Mucosa of rectum (tissue), 2 donors: ENCODE measurements around the gene IKBKE.

ENCODE experiments used
- H3K27ac ChIP-seq, 2 donors: one replicate each; pipeline ENCODE4 v1.7.0; 2013; ENCODE audit warnings: inconsistent platforms in 2 of 2, low read depth in 2 of 2, low read length in 2 of 2
- H3K27me3 ChIP-seq, 2 donors: one replicate each; pipeline ENCODE4 v1.7.0; 2013; ENCODE audit warnings: low read length in 2 of 2; ENCODE audit not compliant: control insufficient read depth in 2 of 2, insufficient read depth in 2 of 2
- H3K36me3 ChIP-seq, 2 donors: one replicate each; pipeline ENCODE4 v1.7.0; 2013; ENCODE audit warnings: low read length in 2 of 2; ENCODE audit not compliant: control insufficient read depth in 2 of 2, insufficient read depth in 2 of 2
- H3K4me1 ChIP-seq, 2 donors: one replicate each; pipeline ENCODE4 v1.7.0; 2013; ENCODE audit warnings: low read length in 2 of 2, mild to moderate bottlenecking in 1 of 2; ENCODE audit not compliant: control insufficient read depth in 2 of 2, insufficient read depth in 2 of 2
- H3K4me3 ChIP-seq, 2 donors: one replicate each; pipeline ENCODE4 v1.7.0; 2013; ENCODE audit warnings: low read length in 2 of 2
- H3K9ac ChIP-seq, 2 donors: one replicate each; pipeline ENCODE4 v1.7.0; 2013; ENCODE audit warnings: low read length in 2 of 2, low read depth in 1 of 2, mild to moderate bottlenecking in 1 of 2
- H3K9me3 ChIP-seq, 2 donors: one replicate each; pipeline ENCODE4 v1.7.0; 2013; ENCODE audit warnings: low read length in 2 of 2; ENCODE audit not compliant: control insufficient read depth in 2 of 2
- donor health status: healthy.
- donor health status: Normal muscosa, but diverticular disease.

Gene IKBKE

GRCh38 chr1:206509612-206510257 lies 39.5 kb downstream of the IKBKE start:
- H3K27ac ChIP-seq, result no peak overlapping the region
- peaks cover 4 to 13% of the 10 kb centered on the region in 2 donors for H3K4me1 ChIP-seq
- no peaks in the 10 kb centered on the region for H3K9me3 ChIP-seq
- peaks cover 15 to 20% of the 10 kb centered on the region in 2 donors for H3K27me3 ChIP-seq
- H3K36me3 ChIP-seq, result no peaks in the 10 kb centered on the region
- H3K9ac ChIP-seq, result no peak overlapping the region
- H3K4me3 ChIP-seq, result no peak overlapping the region

- Histone ChIP-seq H3K27ac (no peak overlapping the region), H3K4me3 (no peak overlapping the region), H3K4me1 (peaks cover 4 to 13% of the 10 kb centered on the region in 2 donors), H3K36me3 (no peaks in the 10 kb centered on the region), H3K9ac (no peak overlapping the region), H3K27me3 (peaks cover 15 to 20% of the 10 kb centered on the region in 2 donors), H3K9me3 (no peaks in the 10 kb centered on the region)
These were observed 40.1 kb downstream of the IKBKE start for GRCh38 chr1:206510371-206510770.

- no peak overlapping the region for H3K9ac ChIP-seq
- no peak overlapping the region for H3K27ac ChIP-seq
- H3K27me3 ChIP-seq, result peaks cover 11 to 15% of the 10 kb centered on the region in 2 donors
- H3K4me3 ChIP-seq, result no peak overlapping the region
- no peaks in the 10 kb centered on the region for H3K9me3 ChIP-seq
- H3K36me3 ChIP-seq, result no peaks in the 10 kb centered on the region
- H3K4me1 ChIP-seq, result peaks cover 4 to 13% of the 10 kb centered on the region in 2 donors
These were observed 41.2 kb downstream of the IKBKE start for GRCh38 chr1:206511362-206512057.

GRCh38 chr1:206512058-206512850 lies 42.0 kb downstream of the IKBKE start:
- H3K4me1 ChIP-seq, result peaks cover 0 to 10% of the 10 kb centered on the region in 2 donors
- no peak overlapping the region for H3K9ac ChIP-seq
- H3K27ac ChIP-seq, result no peak overlapping the region
- no peaks in the 10 kb centered on the region for H3K9me3 ChIP-seq
- H3K27me3 ChIP-seq, result peaks cover 11 to 15% of the 10 kb centered on the region in 2 donors
- no peaks in the 10 kb centered on the region for H3K36me3 ChIP-seq
- no peak overlapping the region for H3K4me3 ChIP-seq

- Histone ChIP-seq H3K36me3 (no peaks in the 10 kb centered on the region), H3K9me3 (no peaks in the 10 kb centered on the region), H3K9ac (no peak overlapping the region), H3K27ac (no peak overlapping the region), H3K4me3 (no peak overlapping the region), H3K4me1 (peaks cover 0 to 9% of the 10 kb centered on the region in 2 donors), H3K27me3 (peaks cover 11 to 15% of the 10 kb centered on the region in 2 donors)
These were observed 42.5 kb downstream of the IKBKE start for GRCh38 chr1:206512851-206513180.

- H3K4me3 ChIP-seq, result no peak overlapping the region
- H3K4me1 ChIP-seq, result peaks cover 0 to 2% of the 10 kb centered on the region in 2 donors
- peaks cover 4 to 8% of the 10 kb centered on the region in 2 donors for H3K27me3 ChIP-seq
- H3K27ac ChIP-seq, result peak overlapping the region; percentile 4 to 10
- H3K36me3 ChIP-seq, result no peaks in the 10 kb centered on the region
- no peak overlapping the region for H3K9ac ChIP-seq
- no peaks in the 10 kb centered on the region for H3K9me3 ChIP-seq
These were observed 43.2 kb downstream of the IKBKE start for GRCh38 chr1:206513312-206514111.

- no peak overlapping the region for H3K4me3 ChIP-seq
- H3K4me1 ChIP-seq, result no peaks in the 10 kb centered on the region
- H3K27me3 ChIP-seq, result no peaks in the 10 kb centered on the region
- no peak overlapping the region for H3K9ac ChIP-seq
- no peaks in the 10 kb centered on the region for H3K36me3 ChIP-seq
- no peaks in the 10 kb centered on the region for H3K9me3 ChIP-seq
- H3K27ac ChIP-seq, result no peak overlapping the region
These were observed 44.6 kb downstream of the IKBKE start for GRCh38 chr1:206514813-206515387.

GRCh38 chr1:206516728-206516990 lies 46.4 kb downstream of the IKBKE start:
- Histone ChIP-seq H3K36me3 (no peaks in the 10 kb centered on the region), H3K4me1 (no peaks in the 10 kb centered on the region), H3K9ac (no peak overlapping the region), H3K27ac (no peak overlapping the region), H3K4me3 (no peak overlapping the region), H3K9me3 (no peaks in the 10 kb centered on the region), H3K27me3 (no peaks in the 10 kb centered on the region)

GRCh38 chr1:206517784-206518183 lies 47.5 kb downstream of the IKBKE start:
- Histone ChIP-seq H3K36me3 (no peaks in the 10 kb centered on the region), H3K27ac (no peak overlapping the region), H3K9ac (no peak overlapping the region), H3K4me1 (no peaks in the 10 kb centered on the region), H3K9me3 (no peaks in the 10 kb centered on the region), H3K4me3 (no peak overlapping the region), H3K27me3 (no peaks in the 10 kb centered on the region)
